SU-DHL-6 (cell line): Measurements from ENCODE around the gene SMCP.

ENCODE experiments used
- H2AFZ ChIP-seq: fragments of 200-600 bp; sonication (generic); 2 replicates; pipeline ENCODE4 v1.6.1; 2014; ENCODE audit warnings: low read depth, mild to moderate bottlenecking, moderate library complexity, mixed read lengths, antibody characterized with exemption, low read length; ENCODE audit not compliant: severe bottlenecking
- H3F3A ChIP-seq: fragments of 200-600 bp; shearing (Covaris generic); 2 replicates; pipeline ENCODE4 v1.6.0; 2016; ENCODE audit warnings: antibody characterized with exemption, mild to moderate bottlenecking; ENCODE audit not compliant: insufficient read depth
- H3K27ac ChIP-seq: fragments of 200-600 bp; sonication (generic); 2 replicates; pipeline ENCODE4 v1.5.1; 2016; ENCODE audit warnings: low read depth, mild to moderate bottlenecking, low read length, moderate library complexity, mixed read lengths
- H3K27me3 ChIP-seq: fragments of 200-600 bp; sonication (generic), shearing (Covaris generic); 2 replicates; pipeline ENCODE4 v1.6.0; 2014; ENCODE audit warnings: mild to moderate bottlenecking, low read length
- H3K36me3 ChIP-seq: fragments of 200-600 bp; sonication (generic); 2 replicates; pipeline ENCODE4 v1.6.1; 2014; ENCODE audit warnings: mild to moderate bottlenecking, low read length, mixed read lengths
- H3K4me2 ChIP-seq: fragments of 300-600, 200-600 bp; shearing (Covaris generic), sonication (generic); 2 replicates; pipeline ENCODE4 v1.6.0; 2014; ENCODE audit warnings: low read length, low read depth, mild to moderate bottlenecking; ENCODE audit not compliant: poor library complexity, severe bottlenecking
- H3K4me3 ChIP-seq: fragments of 200-600 bp; sonication (generic); 2 replicates; pipeline ENCODE4 v1.5.1; 2014; ENCODE audit warnings: antibody characterized with exemption, low read length, mild to moderate bottlenecking, mixed read lengths; ENCODE audit not compliant: insufficient read depth, poor library complexity, severe bottlenecking
- H3K79me2 ChIP-seq: fragments of 200-600 bp; sonication (generic); 2 replicates; pipeline ENCODE4 v1.6.1; 2014; ENCODE audit warnings: mild to moderate bottlenecking, low read length, moderate library complexity; ENCODE audit not compliant: insufficient read depth
- H3K9ac ChIP-seq: fragments of 200-600 bp; sonication (generic); 2 replicates; pipeline ENCODE4 v1.7.0; 2014; ENCODE audit warnings: mild to moderate bottlenecking, low read length
- H3K9me2 ChIP-seq: fragments of 200-600 bp; sonication (generic); replicated peaks from 2 replicates; pipeline ENCODE4 v1.6.1; 2014; ENCODE audit warnings: low read length; ENCODE audit not compliant: insufficient read depth
- H3K9me3 ChIP-seq: fragments of 200-600 bp; sonication (generic); 2 replicates; pipeline ENCODE4 v1.6.1; 2014; ENCODE audit warnings: low read length, mixed read lengths; ENCODE audit not compliant: insufficient read depth
- H4K20me1 ChIP-seq: fragments of 200-600 bp; sonication (generic); 2 replicates; pipeline ENCODE4 v1.6.1; 2014; ENCODE audit warnings: low read depth, mild to moderate bottlenecking, antibody characterized with exemption, low read length, moderate library complexity, mixed read lengths
- CTCF ChIP-seq: fragments of 200-600 bp; sonication (generic); IDR thresholded peaks from one replicate; pipeline ENCODE4 v1.5.1; 2017; ENCODE audit warnings: antibody characterized with exemption, mild to moderate bottlenecking, low read length, moderate library complexity; ENCODE audit not compliant: insufficient read depth, poor library complexity, severe bottlenecking
- EZH2phosphoT487 ChIP-seq: fragments of 200-600 bp; sonication (generic), shearing (Covaris generic); conservative IDR thresholded peaks from 2 replicates; pipeline ENCODE4 v1.6.1; 2018; ENCODE audit warnings: mild to moderate bottlenecking, antibody characterized with exemption, low read length, moderate library complexity, mixed read lengths

Gene SMCP

GRCh38 chr1:152926091-152926490 is 48.0 kb downstream of the SMCP start:
- H2AFZ ChIP-seq, result no peak overlapping the region
- no peak for TF ChIP-seq CTCF
- no peak for TF ChIP-seq EZH2phosphoT487
- no peaks in the 10 kb centered on the region for H3K36me3 ChIP-seq
- H3K4me3 ChIP-seq, result no peak overlapping the region
- no peaks in the 10 kb centered on the region for H3K79me2 ChIP-seq
- H3K4me2 ChIP-seq, result no peak overlapping the region
- no peaks in the 10 kb centered on the region for H3K27me3 ChIP-seq
- no peaks in the 10 kb centered on the region for H3F3A ChIP-seq
- no peaks in the 10 kb centered on the region for H4K20me1 ChIP-seq
- no peak overlapping the region for H3K27ac ChIP-seq
- H3K9me2 ChIP-seq, result no peaks in the 10 kb centered on the region
- H3K9me3 ChIP-seq, result no peaks in the 10 kb centered on the region
- H3K9ac ChIP-seq, result no peak overlapping the region

GRCh38 chr1:152928671-152929070 is 50.5 kb downstream of the SMCP start:
- no peaks in the 10 kb centered on the region for H3K36me3 ChIP-seq
- no peaks in the 10 kb centered on the region for H3K79me2 ChIP-seq
- no peaks in the 10 kb centered on the region for H3K27me3 ChIP-seq
- no peaks in the 10 kb centered on the region for H3K9me2 ChIP-seq
- H3K27ac ChIP-seq, result no peak overlapping the region
- H3K9me3 ChIP-seq, result no peaks in the 10 kb centered on the region
- H3K9ac ChIP-seq, result no peak overlapping the region
- no peak overlapping the region for H3K4me3 ChIP-seq
- no peaks in the 10 kb centered on the region for H3F3A ChIP-seq
- H4K20me1 ChIP-seq, result no peaks in the 10 kb centered on the region
- no peak overlapping the region for H2AFZ ChIP-seq
- H3K4me2 ChIP-seq, result no peak overlapping the region
- TF ChIP-seq EZH2phosphoT487 (no peak), CTCF (no peak)

- Histone ChIP-seq H2AFZ (no peak overlapping the region), H3K9me3 (no peaks in the 10 kb centered on the region), H4K20me1 (no peaks in the 10 kb centered on the region), H3K79me2 (no peaks in the 10 kb centered on the region), H3K9ac (no peak overlapping the region), H3K27me3 (no peaks in the 10 kb centered on the region), H3K36me3 (no peaks in the 10 kb centered on the region), H3K4me3 (no peak overlapping the region), H3K4me2 (no peak overlapping the region), H3K27ac (no peak overlapping the region), H3K9me2 (no peaks in the 10 kb centered on the region), H3F3A (no peaks in the 10 kb centered on the region)
- TF ChIP-seq CTCF, result no peak
These were observed 54.2 kb downstream of the SMCP start for GRCh38 chr1:152932170-152932811.
